Activated CD4-positive, alpha-beta T cell treated with anti-CD3 and anti-CD28 coated beads for 36 hours (primary cell): Measurements from ENCODE around the gene ATG9A. TPM values are rescaled to one million over a fixed set of nuclear protein-coding genes. Genes with fewer than 3 reads are reported as not detected.

Source experiments
- ATAC-seq: fragments of 200-7000 bp; cut with Tn5 transposase; one replicate; pipeline ENCODE4 v1.10.0; 2021; ENCODE audit warnings: mild to moderate bottlenecking, moderate library complexity
- CTCF ChIA-PET: fragments of 350-600 bp; sonication (Branson Sonifier 250); formaldehyde crosslinking; loops from one replicate; lab custom pipeline; 2021; ENCODE audit warnings: antibody characterized with exemption; lab: Charles Lee
- POLR2A ChIA-PET: fragments of 350-600 bp; sonication (Branson Sonifier 250); formaldehyde crosslinking; loops from one replicate; lab custom pipeline; 2021; ENCODE audit warnings: antibody characterized with exemption, inconsistent platforms; lab: Charles Lee
- DNase-seq: peaks from one replicate; pipeline ENCODE4 v3.0.0-alpha.2; 2020
- H3K27ac Mint-ChIP-seq: one replicate; pipeline ENCODE4 v1.8.0; 2021; ENCODE audit warnings: mixed read lengths
- H3K27me3 Mint-ChIP-seq: one replicate; pipeline ENCODE4 v1.8.0; 2021; ENCODE audit warnings: mixed read lengths
- H3K36me3 Mint-ChIP-seq: one replicate; pipeline ENCODE4 v1.8.0; 2021; ENCODE audit warnings: low read depth, mixed read lengths
- H3K4me1 Mint-ChIP-seq: one replicate; pipeline ENCODE4 v1.8.0; 2021; ENCODE audit warnings: mixed read lengths
- H3K4me3 Mint-ChIP-seq: one replicate; pipeline ENCODE4 v1.8.0; 2021; ENCODE audit warnings: mild to moderate bottlenecking, moderate library complexity, mixed read lengths
- H3K9me3 Mint-ChIP-seq: one replicate; pipeline ENCODE4 v1.8.0; 2021; ENCODE audit warnings: low read depth, mixed read lengths
- intact Hi-C, 2 experiments: fragments of 100-400 bp; cut with DNase I in 1 of 2; cut with micrococcal nuclease in 1 of 2; formaldehyde crosslinking; loops; one replicate each; pipeline versions ENCODE4 v1.14.2 to v1.15.1; 2022 to 2024; cut with DNase I, micrococcal nuclease
- total RNA-seq, 2 experiments: library from RNA; stranded (reverse); gene quantifications; one replicate each; pipeline ENCODE4 v1.2.3, GENCODE V29; 2021

Gene ATG9A
- total RNA-seq, 2 experiments from 2014 or later: 43.5 to 45.6 TPM

GRCh38 chr2:219245899-219246230 is 16.4 kb upstream of the ATG9A start:
- Mint-ChIP-seq H3K27me3 (no peaks in the 10 kb centered on the region), H3K4me3 (peak overlapping the region; percentile 89), H3K27ac (peak overlapping the region; percentile 100), H3K4me1 (peaks cover 65% of the 10 kb centered on the region), H3K9me3 (no peaks in the 10 kb centered on the region), H3K36me3 (peaks cover 40% of the 10 kb centered on the region)
- POLR2A ChIA-PET: interaction anchor here (1.2 to 2.2 kb wide), 3 partner anchors 9 to 27 kb away, joined by 3 to 10 read pairs (median 4); partner anchors contain the start of genes ABCB6, ANKZF1, ATG9A and TUBA4A
- ATAC-seq (no peak), DNase-seq (peak; percentile 59)
- intact Hi-C loops: loop anchor here (1.0 to 5.0 kb wide), 9 partner anchors 8 to 251 kb away; partner anchors contain the start of genes ANKZF1 (in 2 of the 2), ATG9A (in 2 of the 2), CNPPD1 (in 1 of the 2) and DNAJB2 (in 1 of the 2)
- CTCF ChIA-PET: interaction anchor here (1.5 to 3.5 kb wide), 5 partner anchors 8 to 53 kb away, joined by 7 to 20 read pairs (median 9); partner anchors contain the start of genes DNAJB2 and TUBA4A

DNA sequence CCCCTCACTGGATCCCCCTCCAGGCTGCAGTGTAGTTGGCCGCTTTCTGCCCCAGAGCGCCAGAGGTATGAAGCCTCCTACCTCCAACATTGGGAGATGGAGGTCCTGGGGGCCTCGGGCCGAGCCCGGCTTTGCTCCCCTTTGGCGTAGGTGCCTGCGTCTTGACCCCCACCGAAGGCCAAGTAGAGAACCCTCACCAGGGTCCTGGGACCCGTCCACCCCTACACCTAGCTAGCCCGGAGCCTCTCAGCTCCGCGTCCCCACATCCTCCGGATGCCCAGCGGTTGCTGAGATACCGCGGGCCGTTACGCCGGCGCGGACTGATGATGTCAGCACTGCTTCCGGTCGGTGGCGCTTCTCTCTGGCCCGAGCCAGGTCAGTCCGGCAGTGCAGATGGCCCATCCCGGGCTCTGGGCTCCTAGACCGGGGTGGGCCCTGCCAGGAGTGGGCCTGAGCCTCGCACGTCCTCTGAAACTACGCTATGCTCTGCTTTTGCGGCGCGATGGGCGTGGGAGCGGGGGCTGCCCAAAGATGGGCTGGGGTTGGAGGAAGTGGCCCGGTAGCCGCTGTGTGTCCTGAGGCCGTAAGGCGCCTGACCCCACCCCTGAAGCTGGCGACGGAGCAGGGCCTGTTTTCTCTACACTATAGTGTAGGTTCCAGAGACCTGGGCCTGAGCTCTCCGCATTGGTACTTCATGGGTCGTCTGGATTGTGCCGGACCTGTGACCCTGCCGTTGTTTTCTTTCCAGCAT is 15.9 kb upstream of the ATG9A start, which contains the start of the genes GLB1L and STK16:
GLB1L (minus strand) TSS at position 297 of the 751 bp plus-strand sequence. CDS start 1,871 bp downstream, outside the sequence.
STK16 (plus strand) TSS at position 332 of the 751 bp plus-strand sequence. CDS start 521 bp downstream, outside the sequence.
- Mint-ChIP-seq H3K27me3 (no peaks in the 10 kb centered on the region), H3K4me3 (peak within 1 kb of the TSS; percentile 89), H3K36me3 (peaks cover 35% of the 10 kb centered on the region), H3K4me1 (peaks cover 59% of the 10 kb centered on the region), H3K9me3 (no peaks in the 10 kb centered on the region), H3K27ac (peak within 1 kb of the TSS; percentile 100)
- peak; percentile 62 for ATAC-seq
- DNase-seq: peak; percentile 93
- ChIA-PET CTCF (interaction anchor here (0.6 to 3.5 kb wide), 16 partner anchors 9 to 215 kb away, joined by 3 to 20 read pairs (median 4); partner anchors contain the start of genes DNAJB2, TUBA4A and ZFAND2B), POLR2A (interaction anchor here (0.6 to 2.2 kb wide), 6 partner anchors 8 to 38 kb away, joined by 3 to 10 read pairs (median 4); partner anchors contain the start of genes ABCB6, ANKZF1, ATG9A and TUBA4A)
- intact Hi-C loops: loop anchor here (1.0 to 5.0 kb wide), 8 partner anchors 9 to 252 kb away; partner anchors contain the start of genes ANKZF1 (in 2 of the 2), ATG9A (in 2 of the 2), DNAJB2 (in 1 of the 2) and DNPEP (in 1 of the 2)

GRCh38 chr2:219244789-219245147 is 15.3 kb upstream of the ATG9A start:
- Mint-ChIP-seq H3K27ac (peak overlapping the region; percentile 100), H3K4me1 (peaks cover 54% of the 10 kb centered on the region), H3K27me3 (no peaks in the 10 kb centered on the region), H3K9me3 (no peaks in the 10 kb centered on the region), H3K4me3 (peak overlapping the region; percentile 89), H3K36me3 (peaks cover 29% of the 10 kb centered on the region)
- CTCF ChIA-PET: interaction anchor here (0.6 to 3.5 kb wide), 16 partner anchors 10 to 215 kb away, joined by 3 to 20 read pairs (median 4); partner anchors contain the start of genes DNAJB2, TUBA4A and ZFAND2B
- POLR2A ChIA-PET: interaction anchor here (0.6 to 2.2 kb wide), 6 partner anchors 8 to 38 kb away, joined by 3 to 10 read pairs (median 4); partner anchors contain the start of genes ABCB6, ANKZF1, ATG9A and TUBA4A
- intact Hi-C loops: loop anchor here (1.0 to 5.0 kb wide), 8 partner anchors 10 to 253 kb away; partner anchors contain the start of genes ANKZF1 (in 2 of the 2), ATG9A (in 2 of the 2), DNAJB2 (in 1 of the 2) and DNPEP (in 1 of the 2)
- ATAC-seq (no peak), DNase-seq (no peak)

GRCh38 chr2:219243291-219243761 is 13.9 kb upstream of the ATG9A start:
- Mint-ChIP-seq H3K36me3 (peaks cover 16% of the 10 kb centered on the region), H3K27me3 (no peaks in the 10 kb centered on the region), H3K27ac (no peak overlapping the region), H3K9me3 (no peaks in the 10 kb centered on the region), H3K4me3 (peak overlapping the region; percentile 66), H3K4me1 (peaks cover 39% of the 10 kb centered on the region)
- CTCF ChIA-PET: interaction anchor here (3.5 kb wide), 1 partner anchor 34 kb away, joined by 20 read pairs; the partner anchor contains the start of gene DNAJB2
- DNase-seq: no peak
- intact Hi-C loops: no loop called here
- ATAC-seq: no peak
- POLR2A ChIA-PET: no interaction called here

GRCh38 chr2:219234331-219234730 is 4.9 kb upstream of the ATG9A start:
- POLR2A ChIA-PET: interaction anchor here (1.0 kb wide), 1 partner anchor 45 kb away, joined by 3 read pairs; the partner anchor contains the start of gene DNAJB2
- ATAC-seq: no peak
- no peak for DNase-seq
- Mint-ChIP-seq H3K4me1 (peaks cover 17% of the 10 kb centered on the region), H3K27me3 (no peaks in the 10 kb centered on the region), H3K4me3 (no peak overlapping the region), H3K9me3 (no peaks in the 10 kb centered on the region), H3K36me3 (peaks cover 78% of the 10 kb centered on the region), H3K27ac (no peak overlapping the region)
- CTCF ChIA-PET: interaction anchor here (1.4 kb wide), 1 partner anchor 15 kb away, joined by 3 read pairs; no protein-coding TSS in a partner anchor
- intact Hi-C loops: no loop called here

DNA sequence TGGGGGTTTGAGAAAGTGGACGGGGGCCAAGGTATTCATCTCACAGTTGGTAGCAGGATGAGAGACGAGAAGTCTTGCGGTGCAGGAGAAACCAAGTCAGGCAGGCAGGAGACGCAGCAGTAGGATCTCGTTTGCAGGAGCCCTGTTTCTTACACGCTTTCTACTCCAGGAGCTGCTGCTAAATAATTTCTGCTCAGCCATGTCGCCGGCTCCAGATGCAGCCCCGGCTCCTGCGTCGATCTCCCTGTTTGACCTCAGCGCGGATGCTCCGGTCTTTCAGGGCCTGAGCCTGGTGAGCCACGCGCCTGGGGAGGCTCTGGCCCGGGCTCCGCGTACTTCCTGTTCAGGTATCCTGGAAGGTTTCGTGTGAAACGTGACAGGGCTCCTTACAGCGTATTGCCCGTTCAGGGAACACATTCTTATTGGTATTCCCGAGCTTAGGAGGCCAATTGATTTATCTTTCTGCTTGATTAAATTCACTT is 664 bp upstream of the ATG9A start:
- H3K4me1 Mint-ChIP-seq: peaks cover 34% of the 10 kb centered on the region
- H3K36me3 Mint-ChIP-seq: peaks cover 73% of the 10 kb centered on the region
- peak overlapping the region; percentile 98 for H3K4me3 Mint-ChIP-seq
- H3K27ac Mint-ChIP-seq: peak overlapping the region; percentile 98
- DNase-seq: peak; percentile 78
- peak; percentile 28 for ATAC-seq
- intact Hi-C loops: no loop called here
- POLR2A ChIA-PET: interaction anchor here (0.6 to 2.3 kb wide), 9 partner anchors 17 to 158 kb away, joined by 3 to 24 read pairs (median 4); partner anchors contain the start of genes CNPPD1, DNAJB2, DNPEP and TUBA4A
- no peaks in the 10 kb centered on the region for H3K27me3 Mint-ChIP-seq
- no peaks in the 10 kb centered on the region for H3K9me3 Mint-ChIP-seq
- CTCF ChIA-PET: interaction anchor here (0.9 to 2.3 kb wide), 15 partner anchors 9 to 189 kb away, joined by 3 to 13 read pairs (median 6); partner anchors contain the start of genes ABCB6, CFAP65, DNAJB2 and GLB1L

DNA sequence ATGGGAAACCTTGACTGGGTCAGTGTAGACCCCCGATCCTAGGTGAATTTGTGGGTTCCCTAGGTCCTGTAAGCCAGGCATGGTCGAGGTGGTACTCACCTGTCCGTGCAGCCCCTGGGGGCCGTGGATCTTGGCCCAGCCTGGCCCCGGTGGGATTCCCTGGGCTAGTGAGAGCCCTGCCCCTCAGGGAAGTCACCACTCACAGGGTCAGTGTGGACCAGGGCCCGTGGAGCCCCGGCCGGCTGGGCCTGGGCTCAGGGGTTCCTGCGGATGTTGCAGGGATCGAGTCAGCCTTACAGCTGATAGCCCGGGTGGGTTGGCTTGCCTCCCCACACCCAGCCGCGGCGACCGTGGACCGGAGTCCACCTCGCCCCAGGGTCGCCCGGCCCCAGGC is 528 bp downstream of the ATG9A start:
- peak overlapping the region; percentile 78 for H3K27ac Mint-ChIP-seq
- CTCF ChIA-PET: interaction anchor here (1.2 to 2.3 kb wide), 3 partner anchors 10 to 188 kb away, joined by 3 to 13 read pairs (median 7); partner anchors contain the start of genes ABCB6 and CFAP65

GRCh38 chr2:219228041-219228910 is 1.2 kb downstream of the ATG9A start:
- peak overlapping the region; percentile 84 for H3K4me3 Mint-ChIP-seq
- intact Hi-C loops: no loop called here
- DNase-seq (no peak), ATAC-seq (no peak)
- H3K36me3 Mint-ChIP-seq: peaks cover 73% of the 10 kb centered on the region
- H3K27ac Mint-ChIP-seq: peak overlapping the region; percentile 78
- ChIA-PET CTCF (interaction anchor here (0.6 to 2.5 kb wide), 5 partner anchors 21 to 140 kb away, joined by 3 to 5 read pairs (median 4); partner anchors contain the start of gene ZFAND2B), POLR2A (interaction anchor here (1.2 to 2.3 kb wide), 3 partner anchors 22 to 25 kb away, joined by 3 to 24 read pairs (median 5); partner anchors contain the start of genes TUBA4A, TUBA4B and ZFAND2B)
- no peaks in the 10 kb centered on the region for H3K27me3 Mint-ChIP-seq
- peaks cover 33% of the 10 kb centered on the region for H3K4me1 Mint-ChIP-seq
- no peaks in the 10 kb centered on the region for H3K9me3 Mint-ChIP-seq

More for the DNA sequence above, 528 bp downstream of the ATG9A start:
- no peaks in the 10 kb centered on the region for H3K27me3 Mint-ChIP-seq
- peaks cover 33% of the 10 kb centered on the region for H3K4me1 Mint-ChIP-seq
- POLR2A ChIA-PET: interaction anchor here (1.1 to 2.3 kb wide), 6 partner anchors 16 to 50 kb away, joined by 3 to 24 read pairs (median 4); partner anchors contain the start of genes DNAJB2, GLB1L, STK16 and TUBA4A
- no peaks in the 10 kb centered on the region for H3K9me3 Mint-ChIP-seq
- H3K36me3 Mint-ChIP-seq: peaks cover 74% of the 10 kb centered on the region
- intact Hi-C loops: loop anchor here (1.0 kb wide), 14 partner anchors 10 to 661 kb away; partner anchors contain the start of genes DNAJB2 (in 2 of the 2), GLB1L (in 2 of the 2), NHEJ1 (in 2 of the 2) and STK16 (in 2 of the 2)
- H3K4me3 Mint-ChIP-seq: peak overlapping the region; percentile 98
- no peak for DNase-seq
- no peak for ATAC-seq

GRCh38 chr2:219225350-219225749 is 4.1 kb downstream of the ATG9A start:
- Mint-ChIP-seq H3K27me3 (no peaks in the 10 kb centered on the region), H3K27ac (no peak overlapping the region), H3K4me1 (peaks cover 17% of the 10 kb centered on the region), H3K36me3 (peaks cover 63% of the 10 kb centered on the region), H3K9me3 (no peaks in the 10 kb centered on the region), H3K4me3 (no peak overlapping the region)
- ATAC-seq (no peak), DNase-seq (no peak)
- CTCF ChIA-PET: interaction anchor here (1.2 kb wide), 1 partner anchor 55 kb away, joined by 4 read pairs; no protein-coding TSS in a partner anchor
- POLR2A ChIA-PET: no interaction called here
- intact Hi-C loops: no loop called here
